HG03196 (cell line): ENCODE results near the gene FRMD4A.
A peak's percentile ranks its signal among the peaks of the same experiment; 100 is the strongest.
"Not testable (repeated sequence)": the region's sequence is repeated elsewhere in the genome, so short reads cannot be mapped to it uniquely, and the experiment has no call there.

Experiments used
- ATAC-seq: cut with Tn5 transposase; IDR thresholded peaks from one replicate; pipeline ENCODE4 v1.9.1; 2021; ENCODE audit not compliant: unreplicated experiment

The FRMD4A gene

GRCh38 chr10:13773496-13774170 is 557.1 kb downstream of the FRMD4A start:
- ATAC-seq = no peak

DNA sequence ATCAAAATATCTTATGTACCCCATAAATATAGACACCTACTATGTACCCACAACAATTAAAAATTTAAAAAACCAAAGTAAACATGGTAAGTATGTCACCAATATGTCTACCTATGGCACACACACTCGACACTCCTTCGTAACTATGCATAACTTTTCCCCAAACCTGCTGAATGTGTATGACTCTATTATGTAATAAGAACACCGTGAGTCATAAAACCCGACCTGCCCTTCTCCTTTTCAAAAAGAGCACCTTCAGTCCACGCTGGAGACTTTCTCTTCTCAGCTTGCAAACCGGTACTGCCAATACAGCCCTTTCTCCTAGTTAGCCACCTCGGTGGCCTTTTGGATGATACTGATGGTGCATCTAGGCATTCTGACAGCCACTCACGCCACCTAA is 557.7 kb downstream of the FRMD4A start:
- ATAC-seq = no peak

DNA sequence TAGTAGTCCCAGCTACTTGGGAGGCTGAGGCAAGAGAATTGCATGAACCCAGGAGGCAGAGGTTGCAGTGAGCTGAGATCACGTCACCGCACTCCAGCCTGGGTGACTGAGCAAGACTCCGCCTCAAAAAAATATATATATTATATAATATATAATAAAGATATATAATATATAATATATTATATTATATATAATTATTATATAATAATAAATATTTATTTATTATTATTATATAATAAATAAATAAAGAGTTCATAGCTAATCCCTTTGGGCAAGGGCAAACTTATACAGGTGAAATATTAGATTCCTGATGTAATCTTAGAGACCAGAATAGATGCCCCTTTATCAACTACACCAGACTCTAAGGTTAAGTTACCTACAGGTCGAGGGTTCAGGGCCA is 558.7 kb downstream of the FRMD4A start:
- ATAC-seq = no peak

DNA sequence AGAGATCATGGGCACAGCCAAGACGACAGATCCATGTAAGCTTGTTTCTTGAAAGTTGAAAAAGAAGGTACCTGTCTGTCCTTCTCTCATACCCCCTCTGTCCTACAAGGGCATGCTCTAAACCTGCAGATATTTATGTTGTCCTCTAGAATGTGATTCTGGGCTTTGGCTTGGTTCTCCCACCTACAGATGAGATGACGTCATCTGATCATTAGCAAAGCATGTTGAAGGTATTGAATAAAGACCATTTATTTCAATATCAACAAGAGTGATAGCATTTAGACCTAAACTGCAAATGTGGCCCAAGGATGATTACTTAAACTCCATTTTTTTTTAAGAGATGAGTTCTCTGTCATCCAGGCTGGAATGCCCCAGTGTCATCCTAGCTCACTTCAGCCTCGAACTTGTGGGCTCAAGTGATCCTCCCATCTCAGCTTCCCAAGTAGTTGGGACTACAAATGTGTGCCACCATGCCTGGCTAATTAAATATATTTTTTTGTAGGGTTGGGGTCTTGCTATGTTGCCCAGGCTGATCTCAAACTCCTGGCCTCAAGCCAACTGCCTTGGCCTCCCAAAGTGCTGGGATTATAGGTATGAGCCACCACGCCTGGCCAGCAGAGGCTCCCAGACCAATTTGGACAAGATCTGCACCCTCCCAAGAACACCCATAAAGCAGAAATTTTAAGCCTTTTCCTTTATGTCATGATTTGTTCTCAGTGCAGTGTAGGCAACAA is 559.8 kb downstream of the FRMD4A start:
- no peak for ATAC-seq

- no peak for ATAC-seq
Measured at GRCh38 chr10:13769946-13770345, 560.8 kb downstream of the FRMD4A start.

- ATAC-seq = no peak
Measured at GRCh38 chr10:13767676-13768178, 563.0 kb downstream of the FRMD4A start.

DNA sequence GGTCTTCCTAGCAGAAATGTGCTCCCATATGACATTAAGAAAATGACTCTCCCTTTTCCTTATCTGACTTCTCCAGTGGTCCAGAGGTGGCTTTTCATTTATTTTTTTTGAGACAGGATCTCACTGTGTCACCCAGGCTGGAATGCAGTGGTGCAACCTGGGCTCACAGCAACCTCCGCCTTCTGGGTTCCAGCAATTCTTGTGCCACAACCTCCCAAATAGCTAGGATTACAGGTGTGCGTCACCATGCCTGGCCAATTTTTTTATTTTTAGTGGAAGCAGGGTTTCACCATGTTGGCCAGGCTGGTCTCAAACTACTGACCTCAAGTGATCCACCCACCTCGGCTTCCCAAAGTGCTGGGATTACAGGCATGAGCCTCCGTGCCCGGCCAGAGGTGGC is 563.6 kb downstream of the FRMD4A start:
- ATAC-seq = not testable (repeated sequence)

DNA sequence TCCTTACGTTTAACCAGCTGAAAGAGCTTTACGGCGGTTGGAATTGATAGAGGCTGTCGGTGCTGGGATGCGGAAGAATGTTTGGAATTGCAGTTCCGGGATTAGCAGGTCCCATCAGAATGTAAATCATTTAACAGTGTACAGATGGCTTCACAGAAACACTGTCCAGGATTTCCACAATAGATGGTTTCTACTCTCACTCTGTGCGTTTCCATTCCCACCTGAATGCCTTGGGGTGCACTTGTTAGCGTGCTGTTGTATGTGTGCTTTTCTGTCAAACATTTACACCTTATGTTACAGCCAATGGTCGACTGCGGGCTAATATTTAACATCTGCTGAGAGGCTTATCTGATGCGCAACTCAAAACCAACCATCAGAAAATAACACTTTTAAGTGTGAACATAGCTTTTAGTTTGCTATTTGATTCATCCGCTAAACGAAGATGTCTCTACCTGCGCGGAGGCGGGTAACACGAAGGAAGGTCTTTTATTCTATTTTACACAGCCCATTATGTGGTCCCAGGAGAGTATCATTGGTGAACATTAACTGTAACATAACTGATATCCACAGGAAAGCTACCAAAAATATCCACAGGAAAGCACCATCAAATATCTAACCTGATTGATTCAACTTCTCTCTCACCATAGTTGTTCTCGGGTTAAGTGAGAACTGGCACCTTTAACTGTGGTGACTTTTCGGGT is 564.9 kb downstream of the FRMD4A start:
- ATAC-seq = peak; percentile 46

- ATAC-seq = no peak
Measured at GRCh38 chr10:13761490-13762091, 569.1 kb downstream of the FRMD4A start.

GRCh38 chr10:13759168-13759567 is 571.6 kb downstream of the FRMD4A start:
- no peak for ATAC-seq

GRCh38 chr10:13758756-13759155 is 572.0 kb downstream of the FRMD4A start:
- no peak for ATAC-seq

DNA sequence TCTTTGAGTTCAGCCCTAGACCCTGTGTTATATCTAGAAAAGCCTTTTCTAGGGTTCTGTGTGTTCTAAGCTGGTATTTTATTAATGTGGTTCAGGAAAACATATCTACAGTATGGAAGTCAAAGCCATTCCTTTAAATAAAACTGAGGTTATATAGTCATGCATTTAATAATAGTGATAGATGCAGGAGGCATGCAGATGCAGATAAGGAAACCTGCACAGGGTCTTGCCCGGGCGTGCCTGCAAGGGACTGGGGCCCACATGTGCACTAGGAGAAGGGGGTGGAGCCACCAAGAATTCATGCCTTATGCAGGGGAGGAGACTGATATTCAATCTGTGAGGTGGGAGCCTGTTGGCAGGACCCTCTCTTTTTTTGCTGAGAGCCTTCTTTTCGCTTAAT is 572.4 kb downstream of the FRMD4A start:
- no peak for ATAC-seq

DNA sequence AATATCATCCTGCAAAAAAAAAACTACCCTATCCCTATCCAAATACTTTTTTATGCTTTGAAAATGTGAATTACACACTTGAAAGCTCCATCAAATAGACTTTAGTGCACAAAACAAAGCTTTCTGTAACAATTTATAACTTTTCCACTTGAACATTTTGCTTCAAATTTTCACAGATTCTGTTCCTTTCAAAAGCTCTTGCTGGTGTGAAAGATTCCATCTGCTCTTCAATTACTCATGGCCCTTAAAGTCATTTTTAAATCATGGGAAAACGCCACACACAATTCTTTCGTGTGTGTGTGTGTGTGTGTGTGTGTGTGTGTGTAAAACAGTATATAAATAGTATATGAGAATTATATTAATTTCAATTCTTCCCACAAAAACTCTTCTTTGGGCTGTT is 576.4 kb downstream of the FRMD4A start:
- no peak for ATAC-seq

- no peak for ATAC-seq
Measured at GRCh38 chr10:13751191-13751764, 579.4 kb downstream of the FRMD4A start.

- no peak for ATAC-seq
Measured at GRCh38 chr10:13750299-13751190, 580.2 kb downstream of the FRMD4A start.

GRCh38 chr10:13745271-13745670 is 585.5 kb downstream of the FRMD4A start:
- no peak for ATAC-seq

DNA sequence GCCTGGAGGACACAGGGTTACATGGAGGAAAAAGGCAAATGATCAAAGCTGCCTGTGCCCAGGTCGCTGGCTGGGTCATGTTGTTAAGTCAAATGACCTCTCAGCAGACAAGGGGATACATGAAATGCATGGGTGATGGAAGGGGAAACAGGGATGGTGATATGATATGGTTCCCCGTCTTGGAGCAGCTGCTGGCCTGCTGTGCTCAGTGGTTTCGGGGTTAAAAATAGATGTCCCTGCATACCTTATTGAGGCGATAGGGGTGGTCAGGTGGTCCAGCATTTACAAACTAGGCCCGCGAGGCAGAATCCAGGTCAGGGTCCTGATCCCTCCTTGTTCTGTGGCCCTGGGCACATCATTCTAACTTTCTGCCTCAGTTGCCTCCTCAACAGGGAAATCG is 586.8 kb downstream of the FRMD4A start:
- ATAC-seq = no peak

GRCh38 chr10:13743101-13743693 is 587.5 kb downstream of the FRMD4A start:
- no peak for ATAC-seq

GRCh38 chr10:13741438-13741837 is 589.3 kb downstream of the FRMD4A start:
- ATAC-seq = no peak

DNA sequence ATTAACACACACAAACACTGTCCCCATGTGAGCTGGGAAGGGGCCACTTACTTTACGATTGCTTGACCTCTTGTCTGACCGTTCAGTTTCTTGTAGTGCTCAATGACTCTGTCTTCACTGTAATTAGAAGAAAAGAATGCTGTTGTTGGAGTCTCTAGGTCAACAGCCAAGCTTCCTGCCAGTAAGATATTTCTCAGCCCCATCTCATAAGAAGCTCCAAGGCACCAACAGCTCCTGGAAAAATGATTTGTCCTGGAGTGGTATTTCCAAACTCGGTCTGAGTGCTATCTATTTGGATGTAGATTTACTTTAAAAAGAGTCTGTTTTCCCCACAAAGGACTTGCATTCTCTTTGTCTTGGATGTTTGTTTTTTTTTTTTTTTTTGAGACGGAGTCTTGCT is 590.3 kb downstream of the FRMD4A start:
- no peak for ATAC-seq
